ENCODE measurements around the gene PRDM10. TPM values are rescaled to one million over a fixed set of nuclear protein-coding genes. Genes with fewer than 3 reads are reported as not detected.

Gene PRDM10
- total and polyA plus RNA-seq, 10 donors, result 1.6 to 16.2 (median 10.3) TPM

DNA sequence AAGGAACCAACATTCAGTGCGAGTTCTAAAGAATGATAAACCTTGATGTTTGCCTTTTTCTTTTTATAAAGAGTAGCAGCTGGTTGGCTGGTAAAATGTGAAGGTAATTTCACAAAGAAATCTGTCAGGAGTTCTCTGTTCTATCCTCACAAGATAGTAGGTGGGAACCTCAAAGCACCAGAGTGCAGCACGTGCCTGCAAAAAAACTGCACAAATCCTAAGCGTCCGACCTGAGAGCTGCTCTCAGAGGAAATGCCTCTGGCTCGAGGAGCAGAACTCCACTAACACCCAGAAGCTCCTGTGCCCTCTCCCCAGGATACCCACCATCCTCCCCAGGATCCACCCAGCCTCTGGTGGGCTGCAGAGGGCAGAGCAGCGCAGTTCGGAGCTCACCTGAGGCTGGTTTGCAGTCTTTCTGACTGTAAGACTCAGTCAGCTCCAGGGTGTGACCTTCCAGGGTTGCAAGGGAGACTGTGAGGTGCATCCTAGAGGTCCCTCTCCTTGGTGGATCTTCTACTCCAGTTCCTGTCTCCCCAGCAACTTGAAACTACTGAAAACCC, 23.5 kb downstream of the PRDM10 start:
- no peaks in the 10 kb centered on the region for H3K9me3 ChIP-seq
- 81 to 89% (median 87%) methylated on average over 7 of the region's 7 CpGs for WGBS, 5 donors
- H3K36me3 ChIP-seq, result peaks cover 0 to 10% (median 0%) of the 10 kb centered on the region in 6 donors

DNA sequence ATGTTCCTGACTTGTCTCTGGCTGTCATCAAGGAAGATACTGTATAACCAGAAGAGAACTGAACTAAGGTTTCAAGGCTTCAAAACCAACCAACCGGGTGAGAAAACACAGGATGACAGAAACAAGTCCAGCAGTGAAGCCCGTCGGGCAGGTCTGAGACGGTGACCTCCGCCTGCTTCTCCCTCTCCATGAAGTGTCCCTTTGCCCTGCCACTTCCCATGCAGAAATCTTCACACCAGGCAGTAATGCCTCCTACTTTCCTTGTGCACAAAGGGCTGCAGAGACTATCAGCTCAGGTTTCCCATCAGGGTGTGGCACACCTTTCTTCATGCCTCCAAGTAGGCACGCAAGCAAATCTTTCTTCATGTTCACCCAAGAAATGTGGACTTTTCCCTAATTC, 24.2 kb downstream of the PRDM10 start:
- Histone ChIP-seq H3K27ac (no peak overlapping the region), H3K4me1 (peaks cover 0 to 12% (median 1%) of the 10 kb centered on the region in 6 donors)
- TF ChIP-seq POLR2A (IDR thresholded peaks at IDR 0.05) (no peak), POLR2AphosphoS5 (IDR thresholded peaks at IDR 0.05) (no peak)
- TF ChIP-seq, protein P1, sequence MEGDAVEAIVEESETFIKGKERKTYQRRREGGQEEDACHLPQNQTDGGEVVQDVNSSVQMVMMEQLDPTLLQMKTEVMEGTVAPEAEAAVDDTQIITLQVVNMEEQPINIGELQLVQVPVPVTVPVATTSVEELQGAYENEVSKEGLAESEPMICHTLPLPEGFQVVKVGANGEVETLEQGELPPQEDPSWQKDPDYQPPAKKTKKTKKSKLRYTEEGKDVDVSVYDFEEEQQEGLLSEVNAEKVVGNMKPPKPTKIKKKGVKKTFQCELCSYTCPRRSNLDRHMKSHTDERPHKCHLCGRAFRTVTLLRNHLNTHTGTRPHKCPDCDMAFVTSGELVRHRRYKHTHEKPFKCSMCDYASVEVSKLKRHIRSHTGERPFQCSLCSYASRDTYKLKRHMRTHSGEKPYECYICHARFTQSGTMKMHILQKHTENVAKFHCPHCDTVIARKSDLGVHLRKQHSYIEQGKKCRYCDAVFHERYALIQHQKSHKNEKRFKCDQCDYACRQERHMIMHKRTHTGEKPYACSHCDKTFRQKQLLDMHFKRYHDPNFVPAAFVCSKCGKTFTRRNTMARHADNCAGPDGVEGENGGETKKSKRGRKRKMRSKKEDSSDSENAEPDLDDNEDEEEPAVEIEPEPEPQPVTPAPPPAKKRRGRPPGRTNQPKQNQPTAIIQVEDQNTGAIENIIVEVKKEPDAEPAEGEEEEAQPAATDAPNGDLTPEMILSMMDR (IDR thresholded peaks at IDR 0.05 in 8 of 11, conservative IDR thresholded peaks at IDR 0.05 in 3 of 11), result no peak

More for the DNA sequence above, 23.5 kb downstream of the PRDM10 start:
- peaks cover 0 to 6% (median 0%) of the 10 kb centered on the region in 6 donors for H3K4me1 ChIP-seq
- no peak overlapping the region for H3K4me3 ChIP-seq
- no peaks in the 10 kb centered on the region for H3K27me3 ChIP-seq (replicated peaks in 1 of 7)
- no peak for DNase-seq
- intact Hi-C loops (cut with DNase I; ENCODE audit: low total_unique reads), result no loop called here
- TF ChIP-seq POLR2AphosphoS5 (IDR thresholded peaks at IDR 0.05) (no peak), POLR2A (IDR thresholded peaks at IDR 0.05) (no peak)
- TF ChIP-seq, protein P1 (IDR thresholded peaks at IDR 0.05 in 8 of 11, conservative IDR thresholded peaks at IDR 0.05 in 3 of 11), result no peak
- no peak overlapping the region for H3K27ac ChIP-seq

DNA sequence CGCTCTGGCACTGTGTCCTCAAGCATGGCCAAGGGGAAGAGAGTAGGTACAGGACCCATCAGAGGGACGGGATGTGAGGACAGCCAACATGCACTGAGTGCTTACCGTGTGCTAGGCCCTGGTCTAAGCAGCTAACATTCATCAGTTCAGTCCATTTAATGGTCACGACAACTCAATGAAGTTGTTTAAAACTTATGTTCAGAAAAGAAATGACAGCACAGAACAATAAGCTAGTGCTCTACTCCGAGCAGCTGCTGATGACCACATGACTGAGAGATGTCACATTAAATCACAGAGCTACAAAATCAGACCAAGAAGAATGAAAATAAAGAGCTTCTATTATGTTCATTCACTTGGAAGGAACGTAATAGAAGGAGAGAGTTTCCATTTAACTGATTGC, 26.3 kb downstream of the PRDM10 start:
- H3K36me3 ChIP-seq, result peaks cover 0 to 10% (median 0%) of the 10 kb centered on the region in 6 donors

More for the DNA sequence above, 24.2 kb downstream of the PRDM10 start:
- WGBS, 5 donors, result 92 to 98% (median 96%) methylated on average over 6 of the region's 6 CpGs
- H3K27me3 ChIP-seq (replicated peaks in 1 of 7), result no peaks in the 10 kb centered on the region
- no peak overlapping the region for H3K4me3 ChIP-seq
- intact Hi-C loops (cut with DNase I; ENCODE audit: low total_unique reads), result no loop called here
- DNase-seq, result no peak
- H3K9me3 ChIP-seq, result no peaks in the 10 kb centered on the region
- H3K36me3 ChIP-seq, result peaks cover 0 to 10% (median 0%) of the 10 kb centered on the region in 6 donors

DNA sequence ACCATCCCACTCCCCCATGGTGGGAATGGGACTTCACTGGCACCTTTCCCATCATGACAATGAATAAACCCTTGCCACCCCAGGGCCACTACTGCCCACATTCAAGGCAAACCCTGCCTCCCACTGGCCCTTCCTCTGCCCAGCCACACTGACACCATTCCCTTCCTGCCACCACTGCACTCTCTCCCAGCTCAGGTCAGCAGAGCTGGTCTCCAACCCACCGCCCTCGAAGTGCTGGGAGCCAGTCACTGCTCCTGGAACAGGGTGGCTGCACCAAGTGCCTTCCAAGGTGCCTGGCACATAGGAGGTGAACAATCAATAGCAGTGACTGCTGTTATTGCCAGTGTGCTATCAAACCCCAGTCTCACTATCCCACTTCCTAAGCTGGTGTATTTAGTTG, 27.1 kb downstream of the PRDM10 start:
- 92 to 100% (median 97%) methylated on average over 1 to 2 of the region's 2 CpGs for WGBS, 5 donors
- H3K9me3 ChIP-seq, result no peaks in the 10 kb centered on the region
- no peak for DNase-seq
- H3K4me3 ChIP-seq, result no peak overlapping the region
- no peaks in the 10 kb centered on the region for H3K27me3 ChIP-seq (replicated peaks in 1 of 7)
- H3K36me3 ChIP-seq, result peaks cover 0 to 14% (median 0%) of the 10 kb centered on the region in 6 donors
- intact Hi-C loops (cut with DNase I; ENCODE audit: low total_unique reads), result no loop called here
- no peak for TF ChIP-seq POLR2AphosphoS5 (IDR thresholded peaks at IDR 0.05)
- TF ChIP-seq, protein P1 (IDR thresholded peaks at IDR 0.05 in 8 of 11, conservative IDR thresholded peaks at IDR 0.05 in 3 of 11), result no peak
- TF ChIP-seq POLR2A (IDR thresholded peaks at IDR 0.05), result no peak
- H3K4me1 ChIP-seq, result peaks cover 0 to 31% (median 10%) of the 10 kb centered on the region in 6 donors
- H3K27ac ChIP-seq, result no peak overlapping the region

More for the DNA sequence above, 26.3 kb downstream of the PRDM10 start:
- intact Hi-C loops (cut with DNase I; ENCODE audit: low total_unique reads), result no loop called here
- WGBS, 5 donors, result 90 to 95% (median 93%) methylated on average over 6 of the region's 6 CpGs
- Histone ChIP-seq H3K27ac (no peak overlapping the region), H3K27me3 (replicated peaks in 1 of 7) (no peaks in the 10 kb centered on the region), H3K4me3 (no peak overlapping the region), H3K4me1 (peaks cover 0 to 28% (median 10%) of the 10 kb centered on the region in 6 donors), H3K9me3 (no peaks in the 10 kb centered on the region)
- no peak for DNase-seq
- no peak for TF ChIP-seq POLR2A (IDR thresholded peaks at IDR 0.05)
- TF ChIP-seq, protein P1 (IDR thresholded peaks at IDR 0.05 in 8 of 11, conservative IDR thresholded peaks at IDR 0.05 in 3 of 11), result no peak
- TF ChIP-seq POLR2AphosphoS5 (IDR thresholded peaks at IDR 0.05), result no peak
